Transverse colon (tissue), 4 donors: ENCODE results near the gene TXNDC12. TPM values are rescaled to one million over a fixed set of nuclear protein-coding genes. Genes with fewer than 3 reads are reported as not detected.
A peak's percentile ranks its signal among the peaks of the same experiment; 100 is the strongest.
"Not testable (repeated sequence)": the region's sequence is repeated elsewhere in the genome, so short reads cannot be mapped to it uniquely, and the experiment has no call there.

Experiments used
- DNase-seq: peaks from one replicate; pipeline ENCODE4 v3.0.0-alpha.2; 2019
- H3K27ac ChIP-seq, 4 donors: fragments of 200-600 bp; sonication (generic); 2 replicates each; pipeline ENCODE4 v1.5.1; 2016 to 2018; ENCODE audit warnings: inconsistent platforms in 4 of 4
- H3K27me3 ChIP-seq: fragments of 200-600 bp; sonication (generic); 2 replicates; pipeline ENCODE4 v1.5.1; 2017; ENCODE audit warnings: inconsistent platforms
- H3K36me3 ChIP-seq, 4 donors: fragments of 200-600 bp; sonication (generic); 2 replicates each; pipeline ENCODE4 v1.5.1; 2017 to 2019; ENCODE audit warnings: inconsistent platforms in 4 of 4
- H3K4me1 ChIP-seq, 4 donors: fragments of 200-600 bp; sonication (generic); 2 replicates each; pipeline ENCODE4 v1.5.1; 2017 to 2020; ENCODE audit warnings: inconsistent platforms in 4 of 4
- H3K4me3 ChIP-seq, 4 donors: fragments of 200-600 bp; sonication (generic); 1 replicate in 1 of 4; 2 replicates in 3 of 4; pipeline versions ENCODE4 v1.5.1 to v1.6.1; 2017 to 2019; ENCODE audit warnings: inconsistent platforms in 4 of 4
- H3K9me3 ChIP-seq, 2 donors: fragments of 200-600 bp; sonication (generic); 2 replicates each; pipeline ENCODE4 v1.5.1; 2017 to 2019; ENCODE audit warnings: inconsistent platforms in 2 of 2
- CTCF ChIP-seq, 5 experiments: fragments of 200-600 bp in 3 of 5; fragments of 450-650 bp in 2 of 5; sonication (generic) in 3 of 5; IDR thresholded peaks; 1 replicate in 2 of 5; 2 replicates in 3 of 5; pipeline ENCODE4 v1.5.1; 2016 to 2017; ENCODE audit warnings: antibody characterized with exemption in 5 of 5, inconsistent platforms in 3 of 5, mild to moderate bottlenecking in 2 of 5, moderate library complexity in 1 of 5
- EP300 ChIP-seq: sonication (generic); formaldehyde crosslinking; IDR thresholded peaks from one replicate; pipeline ENCODE4 v1.6.1; 2017; ENCODE audit warnings: antibody characterized with exemption, low read depth
- POLR2A ChIP-seq: fragments of 450-650 bp; IDR thresholded peaks from one replicate; pipeline ENCODE4 v1.6.1; 2016; ENCODE audit warnings: antibody characterized with exemption, mild to moderate bottlenecking, moderate library complexity
- POLR2AphosphoS5 ChIP-seq, 3 donors: sonication (generic); formaldehyde crosslinking; IDR thresholded peaks; one replicate each; pipeline ENCODE4 v1.6.1; 2016; ENCODE audit warnings: antibody characterized with exemption in 3 of 3
- WGBS, 2 donors: methylation state at CpG; one replicate each; pipeline ENCODE4 v1.1.5; 2018; ENCODE audit warnings: low coverage in 1 of 2; 5-methylcytosine and 5-hydroxymethylcytosine counted together
- in situ Hi-C, 4 donors: fragments of 200-750 bp; cut with MboI; loops; one replicate each; pipeline versions ENCODE4 v1.15.0 to v1.15.1; 2017; ENCODE audit warnings: low sequenced_read_pairs in 3 of 4, low pct_ligation_motif_present in 1 of 4, low pct_unique_long_range_greater_than_20kb in 1 of 4
- intact Hi-C: fragments of 100-400 bp; cut with DNase I; formaldehyde crosslinking; loops from one replicate; pipeline ENCODE4 v1.15.1; 2023; ENCODE audit warnings: low total_unique reads
- total RNA-seq, 4 donors: library from RNA; depleted of rRNA; stranded (reverse); fragments of >200 nt; gene quantifications; one replicate each; pipeline ENCODE4 v1.1.0, GENCODE V29; 2016

The TXNDC12 gene
- total RNA-seq, 4 donors from 2014 or later, result 31.4 to 103 (median 35.0) TPM

GRCh38 chr1:52054496-52055065, 410 bp downstream of the TXNDC12 start:
- no peaks in the 10 kb centered on the region for H3K27me3 ChIP-seq
- intact Hi-C loops, result no loop called here
- in situ Hi-C loops, result no loop called here
- no peak for DNase-seq
- H3K36me3 ChIP-seq, result no peaks in the 10 kb centered on the region
- WGBS, 2 donors, result 2% methylated on average over 13 of the region's 13 CpGs; no CpG with 5 or more reads in 1 of the 2 donors
- H3K9me3 ChIP-seq, result no peaks in the 10 kb centered on the region
- H3K4me3 ChIP-seq, result peak overlapping the region; percentile 56 to 98 (median 88)
- peak overlapping the region; percentile 90 to 93 (median 92) for H3K27ac ChIP-seq
- no peak for TF ChIP-seq POLR2A
- TF ChIP-seq POLR2AphosphoS5 (IDR thresholded peaks at IDR 0.05), result no peak
- no peak for TF ChIP-seq CTCF (IDR thresholded peaks at IDR 0.05)
- TF ChIP-seq EP300, result no peak
- peaks cover 9 to 44% (median 37%) of the 10 kb centered on the region in 4 donors for H3K4me1 ChIP-seq

DNA sequence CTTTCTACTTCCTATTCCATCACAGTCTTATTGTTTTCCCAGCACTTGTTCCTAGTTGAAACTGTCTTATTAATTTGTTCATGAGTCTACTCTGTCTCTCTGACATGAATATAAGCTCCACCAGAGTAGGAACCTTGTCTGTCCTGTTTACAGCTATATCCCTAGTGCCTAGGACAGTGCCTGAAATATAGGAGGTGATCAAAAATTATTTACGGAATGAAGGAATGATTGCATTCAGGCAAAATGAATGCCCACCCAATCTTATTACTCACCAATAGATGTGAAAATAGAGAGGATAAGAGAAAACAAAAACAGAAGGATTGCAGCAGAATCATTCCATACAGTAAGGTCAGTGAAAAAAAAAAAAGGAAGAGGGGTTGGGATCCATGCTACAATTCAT, 1.1 kb downstream of the TXNDC12 start:
- no peak for TF ChIP-seq CTCF (IDR thresholded peaks at IDR 0.05)
- no peak for TF ChIP-seq POLR2AphosphoS5 (IDR thresholded peaks at IDR 0.05)
- TF ChIP-seq EP300, result no peak
- TF ChIP-seq POLR2A, result no peak
- in situ Hi-C loops, result no loop called here
- intact Hi-C loops, result no loop called here
- Histone ChIP-seq H3K4me1 (peaks cover 9 to 37% (median 32%) of the 10 kb centered on the region in 4 donors), H3K4me3 (peak overlapping the region in 2 of 4 donors; percentile 87 to 98), H3K36me3 (no peaks in the 10 kb centered on the region), H3K27me3 (no peaks in the 10 kb centered on the region), H3K9me3 (no peaks in the 10 kb centered on the region), H3K27ac (peak overlapping the region in 1 of 4 donors; percentile 92)
- 88 to 100% methylated on average over 1 of the region's 1 CpG for WGBS, 2 donors
- DNase-seq, result no peak

GRCh38 chr1:52049337-52049736, 5.7 kb downstream of the TXNDC12 start:
- 92 to 96% methylated on average over 2 to 4 of the region's 4 CpGs for WGBS, 2 donors
- DNase-seq, H3K36me3 ChIP-seq, intact Hi-C loops, H3K27ac ChIP-seq, H3K27me3 ChIP-seq, in situ Hi-C loops, H3K4me3 ChIP-seq, H3K9me3 ChIP-seq: not testable (repeated sequence)
- H3K4me1 ChIP-seq, result peaks cover 0 to 13% (median 9%) of the 10 kb centered on the region in 4 donors

- H3K9me3 ChIP-seq, DNase-seq, intact Hi-C loops, H3K4me3 ChIP-seq, H3K27me3 ChIP-seq, in situ Hi-C loops, H3K27ac ChIP-seq, H3K36me3 ChIP-seq, H3K4me1 ChIP-seq: not testable (repeated sequence)
- WGBS, 2 donors, result 97 to 100% methylated on average over 3 to 4 of the region's 4 CpGs
These were observed 9.3 kb downstream of the TXNDC12 start for GRCh38 chr1:52045666-52046195.

GRCh38 chr1:52045236-52045635, 9.8 kb downstream of the TXNDC12 start:
- Histone ChIP-seq H3K4me1 (no peaks in the 10 kb centered on the region), H3K36me3 (peaks cover 0 to 6% (median 2%) of the 10 kb centered on the region in 4 donors), H3K9me3 (no peaks in the 10 kb centered on the region), H3K27ac (no peak overlapping the region), H3K4me3 (no peak overlapping the region), H3K27me3 (no peaks in the 10 kb centered on the region)
- WGBS, 2 donors, result 80 to 95% methylated on average over 2 of the region's 2 CpGs
- no peak for DNase-seq
- intact Hi-C loops (no loop called here), in situ Hi-C loops (no loop called here)
- no peak for TF ChIP-seq POLR2AphosphoS5 (IDR thresholded peaks at IDR 0.05)
- TF ChIP-seq POLR2A, result no peak
- TF ChIP-seq CTCF (IDR thresholded peaks at IDR 0.05), result no peak
- no peak for TF ChIP-seq EP300
